H1 (cell line): ENCODE measurements around the gene GRSF1. TPM values are rescaled to one million over a fixed set of nuclear protein-coding genes. Genes with fewer than 3 reads are reported as not detected.

Experiments used
- BACH1 ChIP-seq: IDR thresholded peaks from 2 replicates; pipeline ENCODE4 v1.6.1; 2012; ENCODE audit warnings: low read length, improper control_type of control experiment
- CHD1 ChIP-seq: IDR thresholded peaks from 2 replicates; pipeline ENCODE4 v1.6.1; 2012; ENCODE audit warnings: low read depth, low read length, improper control_type of control experiment
- CREB1 ChIP-seq: IDR thresholded peaks from 2 replicates; pipeline ENCODE4 v1.6.1; 2012; ENCODE audit warnings: inconsistent platforms
- EP300 ChIP-seq, 2 experiments: IDR thresholded peaks; 1 replicate in 1 of 2; 2 replicates in 1 of 2; pipeline ENCODE4 v1.6.1; 2011 to 2012; ENCODE audit warnings: low read depth in 2 of 2, low read length in 2 of 2, mild to moderate bottlenecking in 2 of 2, borderline replicate concordance in 1 of 2, inconsistent platforms in 1 of 2, moderate library complexity in 1 of 2
- HDAC2 ChIP-seq, 2 experiments: fragments of 300-600 bp in 1 of 2; sonication (generic) in 1 of 2; IDR thresholded peaks; 2 replicates each; pipeline ENCODE4 v1.6.1; 2011 to 2012; ENCODE audit warnings: low read depth in 2 of 2, low read length in 2 of 2, mild to moderate bottlenecking in 2 of 2, moderate library complexity in 2 of 2, borderline replicate concordance in 1 of 2, inconsistent platforms in 1 of 2
- KDM4A ChIP-seq: IDR thresholded peaks from one replicate; pipeline ENCODE4 v1.7.1; 2012; ENCODE audit warnings: low read depth, mild to moderate bottlenecking, moderate library complexity, low read length, inconsistent platforms; ENCODE audit not compliant: severe bottlenecking
- POU5F1 ChIP-seq: IDR thresholded peaks from 2 replicates; pipeline ENCODE4 v1.6.1; 2011; ENCODE audit warnings: low read depth, mild to moderate bottlenecking, low read length, moderate library complexity
- RBBP5 ChIP-seq: IDR thresholded peaks from 2 replicates; pipeline ENCODE4 v1.7.1; 2012; ENCODE audit warnings: low read depth, mild to moderate bottlenecking, inconsistent platforms, low read length, moderate library complexity, borderline replicate concordance
- SIN3A ChIP-seq, 2 experiments: IDR thresholded peaks in 1 of 2; conservative IDR thresholded peaks in 1 of 2; 2 replicates each; pipeline ENCODE4 v1.6.1; 2011 to 2012; ENCODE audit warnings: low read length in 2 of 2, improper control_type of control experiment in 1 of 2, low read depth in 1 of 2, mild to moderate bottlenecking in 1 of 2
- SIX5 ChIP-seq: IDR thresholded peaks from 2 replicates; pipeline ENCODE4 v1.6.1; 2011; ENCODE audit warnings: mild to moderate bottlenecking, low read depth, low read length
- SP1 ChIP-seq: IDR thresholded peaks from 2 replicates; pipeline ENCODE4 v1.6.1; 2011; ENCODE audit warnings: low read depth, low read length
- polyA plus RNA-seq, 7 experiments: library from polyadenylated mRNA; depleted of rRNA in 3 of 7; stranded (reverse) in 5 of 7; unstranded in 2 of 7; fragments of >200 nt in 5 of 7; fragments of 200-250 nt in 2 of 7; gene quantifications; 1 replicate in 5 of 7; 2 replicates in 1 of 7; 4 replicates in 1 of 7; pipeline versions ENCODE4 v1.2.1 to v1.2.3, GENCODE V29; 2011 to 2013; ENCODE audit warnings: missing spikeins in 2 of 7, mixed read lengths in 2 of 7
- total RNA-seq: library from RNA; stranded (reverse); fragmentation: NEBNext Ultra II Directional; extraction: Animal tissue kit (Norgen Biotek cat#: 25700); gene quantifications from 2 replicates; pipeline ENCODE4 v1.2.1, GENCODE V29; 2021
- TF ChIP-seq, protein P1 (sequence below): IDR thresholded peaks from 2 replicates; pipeline ENCODE4 v1.6.1; 2012; ENCODE audit warnings: inconsistent platforms
- TF ChIP-seq, protein P2 (sequence below): IDR thresholded peaks from 2 replicates; pipeline ENCODE4 v1.6.1; 2011; ENCODE audit warnings: low read depth, mild to moderate bottlenecking, low read length; ENCODE audit not compliant: insufficient read depth

GRSF1 gene
- total and polyA plus RNA-seq, 2 of the 8 experiments (the other 6 are each of a cell fraction or from before 2014, with no cell fraction given) = 44.3 to 112 TPM

DNA sequence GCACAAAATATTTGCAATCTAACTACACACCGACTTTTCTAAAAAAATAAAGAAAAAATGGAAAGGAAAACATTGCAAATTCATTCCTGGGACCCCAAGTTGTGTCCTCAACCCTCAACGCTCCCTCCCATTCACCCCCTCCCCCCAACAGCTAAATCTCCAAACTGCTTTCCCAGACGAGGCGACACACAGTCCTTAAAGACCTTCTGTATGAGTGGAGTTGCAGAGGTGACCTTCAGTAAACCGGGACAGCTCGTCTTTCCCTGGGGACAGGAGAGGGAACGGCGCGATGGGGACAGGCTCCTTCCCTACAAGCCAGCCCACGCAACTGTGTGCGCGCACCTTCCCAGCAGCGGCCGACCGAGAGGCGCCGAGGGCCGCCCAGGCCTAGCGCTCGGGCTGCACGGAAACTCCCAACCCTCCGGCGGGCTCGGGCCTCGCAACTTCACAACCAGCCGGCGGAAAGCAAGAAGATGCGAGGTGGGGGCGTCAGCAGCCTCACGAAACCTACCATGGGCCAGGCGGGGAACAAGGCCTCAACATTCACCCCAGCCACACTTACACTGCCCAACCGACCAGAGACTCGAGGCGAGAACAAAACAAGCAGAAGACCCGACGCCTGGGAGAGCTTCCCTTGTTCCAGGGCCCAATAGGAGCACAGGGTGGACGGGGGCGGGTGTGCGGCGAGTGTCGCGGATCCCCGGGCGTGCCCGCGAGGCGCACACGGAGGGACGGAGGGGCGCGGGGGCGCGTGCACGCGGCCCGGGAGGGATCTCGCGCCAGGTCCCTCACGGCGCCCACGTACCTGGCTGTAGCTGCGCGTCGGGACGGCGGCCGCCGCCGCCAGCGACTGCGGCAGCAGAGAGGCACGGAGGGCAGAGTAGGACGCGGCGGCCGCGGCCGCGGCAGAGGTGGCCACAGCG, 763 bp downstream of the GRSF1 start (continued):
- TF ChIP-seq, protein P1, sequence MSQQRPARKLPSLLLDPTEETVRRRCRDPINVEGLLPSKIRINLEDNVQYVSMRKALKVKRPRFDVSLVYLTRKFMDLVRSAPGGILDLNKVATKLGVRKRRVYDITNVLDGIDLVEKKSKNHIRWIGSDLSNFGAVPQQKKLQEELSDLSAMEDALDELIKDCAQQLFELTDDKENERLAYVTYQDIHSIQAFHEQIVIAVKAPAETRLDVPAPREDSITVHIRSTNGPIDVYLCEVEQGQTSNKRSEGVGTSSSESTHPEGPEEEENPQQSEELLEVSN = no peak; the same call in 1 of the 2 replicates
- TF ChIP-seq EP300 (IDR thresholded peaks at IDR 0.05; ENCODE audit: borderline replicate concordance in 1 of 2, low read depth in 2 of 2, low read length in 2 of 2) (no peak), SIN3A (conservative IDR thresholded peaks at IDR 0.05 in 1 of 2, IDR thresholded peaks at IDR 0.05 in 1 of 2; ENCODE audit: low read depth in 1 of 2, low read length in 2 of 2) (peak in 1 of 2 experiments; percentile 78; a peak in 2 of 4 replicates), HDAC2 (IDR thresholded peaks at IDR 0.05; ENCODE audit: borderline replicate concordance in 1 of 2, low read depth in 2 of 2, low read length in 2 of 2) (no peak), SIX5 (no peak), CREB1 (0 out of 2 replicates have a peak, but pooled peaks have one; percentile 4), POU5F1 (no peak), RBBP5 (peak; percentile 70; the same call in 1 of the 2 replicates), SP1 (no peak), BACH1 (no peak), KDM4A (peak; percentile 81), CHD1 (no peak)
- TF ChIP-seq, protein P2, sequence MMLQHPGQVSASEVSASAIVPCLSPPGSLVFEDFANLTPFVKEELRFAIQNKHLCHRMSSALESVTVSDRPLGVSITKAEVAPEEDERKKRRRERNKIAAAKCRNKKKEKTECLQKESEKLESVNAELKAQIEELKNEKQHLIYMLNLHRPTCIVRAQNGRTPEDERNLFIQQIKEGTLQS = no peak
